Endothelial cell of umbilical vein (primary cell): ENCODE data around the gene CITED2. TPM values are rescaled to one million over a fixed set of nuclear protein-coding genes. Genes with fewer than 3 reads are reported as not detected.
A peak's percentile ranks its signal among the peaks of the same experiment; 100 is the strongest.

Experiments used
- BruUV-seq: library from RNA; stranded (reverse); fragments of 400-500 nt; replicated peaks from 2 replicates; lab custom pipeline; 2021; lab: Mats Ljungman, UMichigan
- CTCF ChIA-PET: fragments of 300-600, 350-600 bp; sonication (Branson Sonifier 250); formaldehyde crosslinking; loops from one replicate; lab custom pipeline; 2021; ENCODE audit warnings: antibody characterized with exemption, inconsistent platforms; lab: Charles Lee
- POLR2A ChIA-PET: fragments of 300-600, 350-600 bp; sonication (Branson Sonifier 250); formaldehyde crosslinking; loops from one replicate; lab custom pipeline; 2021; ENCODE audit warnings: antibody characterized with exemption, inconsistent platforms; lab: Charles Lee
- DNase-seq: peaks from one replicate; pipeline ENCODE4 v3.0.0-alpha.2; 2011; ENCODE audit warnings: low read depth, low spot score
- FAIRE-seq: peaks from 2 replicates; lab custom pipeline; 2011; peaks lifted over from hg19 to GRCh38; lab: Jason Lieb, UNC
- H2AFZ ChIP-seq: 2 replicates; pipeline ENCODE4 v1.6.0; 2012; ENCODE audit warnings: low read depth, low read length, control low read depth, inconsistent platforms
- H3K27ac ChIP-seq: 2 replicates; pipeline ENCODE4 v1.5.1; 2011; ENCODE audit warnings: low read depth, mild to moderate bottlenecking, control low read depth, low read length, moderate library complexity; ENCODE audit not compliant: insufficient read depth
- H3K27me3 ChIP-seq, 2 experiments: 2 replicates each; pipeline versions ENCODE4 v1.6.0 to v1.6.1; 2011; ENCODE audit warnings: low read length in 2 of 2, mixed read lengths in 1 of 2; ENCODE audit not compliant: control insufficient read depth in 2 of 2, insufficient read depth in 2 of 2
- H3K36me3 ChIP-seq, 2 experiments: 2 replicates in 1 of 2; 3 replicates in 1 of 2; pipeline ENCODE4 v1.5.1; 2011; ENCODE audit warnings: low read length in 2 of 2, mild to moderate bottlenecking in 1 of 2, moderate library complexity in 1 of 2; ENCODE audit not compliant: control insufficient read depth in 2 of 2, insufficient read depth in 2 of 2; ENCODE audit errors: extremely low read depth in 1 of 2
- H3K4me1 ChIP-seq: 3 replicates; pipeline ENCODE4 v1.5.1; 2011; ENCODE audit warnings: mild to moderate bottlenecking, low read length; ENCODE audit not compliant: control insufficient read depth, insufficient read depth; ENCODE audit errors: extremely low read depth
- H3K4me2 ChIP-seq: 2 replicates; pipeline ENCODE4 v1.6.1; 2011; ENCODE audit warnings: low read length, control low read depth, mixed read lengths; ENCODE audit not compliant: insufficient read depth
- H3K4me3 ChIP-seq, 3 experiments: fragments of 200-600 bp in 1 of 3; sonication (generic), shearing (Covaris generic) in 1 of 3; replicated peaks in 1 of 3; 2 replicates each; pipeline ENCODE4 v1.5.1; 2011 to 2016; ENCODE audit warnings: control low read depth in 3 of 3, low read length in 3 of 3, mild to moderate bottlenecking in 2 of 3, inconsistent platforms in 1 of 3, low read depth in 1 of 3, moderate library complexity in 1 of 3; ENCODE audit not compliant: insufficient read depth in 1 of 3
- H3K79me2 ChIP-seq: 2 replicates; pipeline ENCODE4 v1.6.0; 2012; ENCODE audit warnings: low read length, inconsistent platforms; ENCODE audit not compliant: control insufficient read depth, insufficient read depth
- H3K9ac ChIP-seq: replicated peaks from 2 replicates; pipeline ENCODE3; 2011; ENCODE audit warnings: low read length, control low read depth; ENCODE audit not compliant: insufficient read depth; ENCODE audit errors: extremely low read depth
- H3K9me1 ChIP-seq: replicated peaks from 3 replicates; pipeline ENCODE4 v1.6.0; 2011; ENCODE audit warnings: mild to moderate bottlenecking, low read length; ENCODE audit not compliant: control insufficient read depth, insufficient read depth; ENCODE audit errors: extremely low read depth
- H3K9me3 ChIP-seq: replicated peaks from 2 replicates; pipeline ENCODE4 v1.5.1; 2012; ENCODE audit warnings: low read length, inconsistent platforms; ENCODE audit not compliant: control insufficient read depth, insufficient read depth
- H4K20me1 ChIP-seq: replicated peaks from 2 replicates; pipeline ENCODE3; 2011; ENCODE audit warnings: mild to moderate bottlenecking, low read length; ENCODE audit not compliant: control insufficient read depth, insufficient read depth; ENCODE audit errors: extremely low read depth
- EZH2 ChIP-seq: IDR thresholded peaks from 2 replicates; pipeline ENCODE4 v1.6.1; 2012; ENCODE audit warnings: borderline replicate concordance, low read depth, mild to moderate bottlenecking, moderate library complexity, low read length, inconsistent platforms; ENCODE audit not compliant: severe bottlenecking
- FOS ChIP-seq: IDR thresholded peaks from 2 replicates; pipeline ENCODE4 v1.6.1; 2011; ENCODE audit warnings: mild to moderate bottlenecking, low read length, moderate library complexity, borderline replicate concordance; ENCODE audit not compliant: insufficient read depth
- GATA2 ChIP-seq: IDR thresholded peaks from 2 replicates; pipeline ENCODE4 v1.7.0; 2011; ENCODE audit warnings: low read depth, mild to moderate bottlenecking, moderate library complexity, mixed read lengths, low read length; ENCODE audit not compliant: insufficient read length, insufficient read depth
- JUN ChIP-seq: IDR thresholded peaks from 2 replicates; pipeline ENCODE4 v1.6.1; 2011; ENCODE audit warnings: borderline replicate concordance, low read depth; ENCODE audit not compliant: insufficient read length, insufficient read depth
- MYC ChIP-seq: IDR thresholded peaks from one replicate; pipeline ENCODE4 v1.6.1; 2011; ENCODE audit warnings: mild to moderate bottlenecking, low read depth, low read length
- POLR2A ChIP-seq: IDR thresholded peaks from 2 replicates; pipeline ENCODE4 v1.6.1; 2012; ENCODE audit warnings: low read depth, mild to moderate bottlenecking, control low read depth, low read length
- POLR2AphosphoS5 ChIP-seq: IDR thresholded peaks from 2 replicates; pipeline ENCODE4 v1.6.1; 2012; ENCODE audit warnings: low read depth, mild to moderate bottlenecking, control low read depth, low read length, moderate library complexity; ENCODE audit not compliant: insufficient read depth
- dilution Hi-C: fragments of 300-500 bp; cut with MboI; formaldehyde crosslinking; loops from one replicate; pipeline ENCODE4 v1.15.0; 2019; ENCODE audit warnings: low sequenced_read_pairs; ENCODE audit not compliant: extremely low pct_ligation_motif_present
- intact Hi-C: fragments of 100-400 bp; cut with micrococcal nuclease; formaldehyde crosslinking; loops from one replicate; pipeline ENCODE4 v1.10.0; 2022
- polyA plus RNA-seq, 4 experiments: library from polyadenylated mRNA; depleted of rRNA in 3 of 4; stranded (reverse) in 3 of 4; unstranded in 1 of 4; fragments of >200 nt; gene quantifications; 2 replicates each; pipeline versions ENCODE4 v1.2.1 to v1.2.3, GENCODE V29; 2011 to 2012; ENCODE audit warnings: missing spikeins in 1 of 4
- total RNA-seq: library from RNA; stranded (reverse); gene quantifications from 2 replicates; pipeline ENCODE4 v1.2.3, GENCODE V29; 2021
- TF ChIP-seq, protein P1 (sequence below): IDR thresholded peaks from 2 replicates; pipeline ENCODE4 v1.6.1; 2011; ENCODE audit not compliant: insufficient read depth, insufficient read length
- TF ChIP-seq, protein P2 (sequence below), 2 donors: IDR thresholded peaks; 1 replicate in 1 of 2; 2 replicates in 1 of 2; pipeline ENCODE4 v1.5.1; 2011; ENCODE audit warnings: low read length in 2 of 2, mild to moderate bottlenecking in 2 of 2, moderate library complexity in 2 of 2, control low read depth in 1 of 2, inconsistent platforms in 1 of 2, low read depth in 1 of 2; ENCODE audit not compliant: insufficient read depth in 1 of 2; ENCODE audit errors: extremely low read depth in 1 of 2

CITED2 gene
- total and polyA plus RNA-seq, 2 donors (not counting 3 experiments of a cell fraction or from before 2014, with no cell fraction given) = 81.1 to 85.7 TPM

DNA sequence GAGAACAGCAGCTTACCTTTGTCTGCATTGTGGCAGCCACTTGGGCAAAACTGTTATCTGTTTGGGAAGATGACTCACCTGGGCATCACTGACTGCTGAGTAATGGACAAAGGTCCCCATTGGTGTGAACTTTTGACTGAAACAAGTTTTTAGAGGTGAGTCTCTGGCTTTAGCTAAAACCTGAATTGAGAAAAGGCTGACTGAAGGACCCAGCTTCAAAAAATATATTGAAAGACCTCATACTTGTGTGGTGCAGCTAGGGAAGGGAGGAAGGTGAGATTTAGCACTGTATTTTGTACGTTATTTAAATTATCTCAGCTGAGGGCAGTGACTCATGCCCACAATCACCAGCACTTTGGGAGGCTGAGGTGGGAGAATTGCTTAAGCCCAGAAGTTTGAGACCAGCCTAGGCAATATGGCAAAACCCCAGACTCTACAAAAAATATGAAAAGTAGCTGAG lies 4.5 kb upstream of the CITED2 start:
- Histone ChIP-seq H3K9me3 (no peaks in the 10 kb centered on the region), H3K4me1 (peaks cover 10% of the 10 kb centered on the region), H3K27ac (no peak overlapping the region), H3K79me2 (peaks cover 4% of the 10 kb centered on the region), H2AFZ (no peak overlapping the region), H3K9ac (no peak overlapping the region), H3K27me3 (no peaks in the 10 kb centered on the region), H3K4me3 (no peak overlapping the region), H3K36me3 (no peaks in the 10 kb centered on the region), H3K4me2 (no peak overlapping the region), H4K20me1 (no peaks in the 10 kb centered on the region), H3K9me1 (no peaks in the 10 kb centered on the region)
- dilution Hi-C loops = no loop called here
- intact Hi-C loops = loop anchor here (10.0 kb wide), 2 partner anchors 826 to 1946 kb away; no protein-coding TSS in a partner anchor
- DNase-seq (no peak), FAIRE-seq (peak; percentile 4)
- no peak for TF ChIP-seq EZH2
- peak; percentile 36 for TF ChIP-seq FOS
- peak; percentile 22 for TF ChIP-seq GATA2
- no peak for TF ChIP-seq POLR2AphosphoS5
- TF ChIP-seq, protein P1, sequence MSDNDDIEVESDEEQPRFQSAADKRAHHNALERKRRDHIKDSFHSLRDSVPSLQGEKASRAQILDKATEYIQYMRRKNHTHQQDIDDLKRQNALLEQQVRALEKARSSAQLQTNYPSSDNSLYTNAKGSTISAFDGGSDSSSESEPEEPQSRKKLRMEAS = no peak
- BruUV-seq = no TSS peak
- POLR2A ChIA-PET = no interaction called here
- CTCF ChIA-PET = interaction anchor here (0.9 to 1.5 kb wide), 3 partner anchors 9 to 377 kb away, joined by 3 to 6 read pairs (median 3); no protein-coding TSS in a partner anchor

DNA sequence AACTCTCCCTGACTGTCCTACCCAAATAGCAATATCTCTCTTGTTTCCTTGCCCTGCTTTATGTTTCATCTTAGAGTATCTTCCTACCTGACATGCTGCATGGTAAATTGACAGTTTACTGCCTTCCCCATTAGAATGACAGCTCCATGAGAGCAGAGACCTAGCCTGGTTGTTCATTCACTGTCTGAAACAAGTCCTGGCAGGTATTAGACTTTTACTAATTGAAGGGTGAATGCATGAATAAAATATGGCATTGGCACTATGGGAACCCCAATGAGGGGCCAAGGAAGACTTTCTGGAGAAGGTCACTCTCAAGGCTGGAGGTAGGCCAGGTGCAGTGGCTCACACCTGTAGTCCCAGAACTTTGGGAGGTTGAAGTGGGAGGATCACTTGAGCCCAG lies 3.8 kb upstream of the CITED2 start:
- intact Hi-C loops = loop anchor here (10.0 kb wide), 2 partner anchors 827 to 1947 kb away; no protein-coding TSS in a partner anchor
- Histone ChIP-seq H3K9ac (no peak overlapping the region), H3K9me1 (no peaks in the 10 kb centered on the region), H3K9me3 (no peaks in the 10 kb centered on the region), H3K27ac (no peak overlapping the region), H3K27me3 (no peaks in the 10 kb centered on the region), H3K36me3 (no peaks in the 10 kb centered on the region), H3K4me2 (no peak overlapping the region), H3K4me1 (peaks cover 10% of the 10 kb centered on the region), H4K20me1 (no peaks in the 10 kb centered on the region), H3K4me3 (no peak overlapping the region), H3K79me2 (peaks cover 11% of the 10 kb centered on the region), H2AFZ (no peak overlapping the region)
- dilution Hi-C loops = no loop called here
- no TSS peak for BruUV-seq
- ChIA-PET POLR2A (no interaction called here), CTCF (interaction anchor here (0.9 to 1.5 kb wide), 3 partner anchors 9 to 378 kb away, joined by 3 to 6 read pairs (median 3); no protein-coding TSS in a partner anchor)
- TF ChIP-seq MYC = no peak
- TF ChIP-seq, protein P1 = no peak
- no peak for TF ChIP-seq JUN
- no peak for TF ChIP-seq GATA2
- no peak for TF ChIP-seq POLR2A
- TF ChIP-seq, protein P2, sequence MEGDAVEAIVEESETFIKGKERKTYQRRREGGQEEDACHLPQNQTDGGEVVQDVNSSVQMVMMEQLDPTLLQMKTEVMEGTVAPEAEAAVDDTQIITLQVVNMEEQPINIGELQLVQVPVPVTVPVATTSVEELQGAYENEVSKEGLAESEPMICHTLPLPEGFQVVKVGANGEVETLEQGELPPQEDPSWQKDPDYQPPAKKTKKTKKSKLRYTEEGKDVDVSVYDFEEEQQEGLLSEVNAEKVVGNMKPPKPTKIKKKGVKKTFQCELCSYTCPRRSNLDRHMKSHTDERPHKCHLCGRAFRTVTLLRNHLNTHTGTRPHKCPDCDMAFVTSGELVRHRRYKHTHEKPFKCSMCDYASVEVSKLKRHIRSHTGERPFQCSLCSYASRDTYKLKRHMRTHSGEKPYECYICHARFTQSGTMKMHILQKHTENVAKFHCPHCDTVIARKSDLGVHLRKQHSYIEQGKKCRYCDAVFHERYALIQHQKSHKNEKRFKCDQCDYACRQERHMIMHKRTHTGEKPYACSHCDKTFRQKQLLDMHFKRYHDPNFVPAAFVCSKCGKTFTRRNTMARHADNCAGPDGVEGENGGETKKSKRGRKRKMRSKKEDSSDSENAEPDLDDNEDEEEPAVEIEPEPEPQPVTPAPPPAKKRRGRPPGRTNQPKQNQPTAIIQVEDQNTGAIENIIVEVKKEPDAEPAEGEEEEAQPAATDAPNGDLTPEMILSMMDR (IDR thresholded peaks at IDR 0.05; ENCODE audit: extremely low read depth in 1 of 2, insufficient read depth in 1 of 2, low read depth in 1 of 2, low read length in 2 of 2) = no peak
- no peak for TF ChIP-seq EZH2
- TF ChIP-seq POLR2AphosphoS5 = no peak
- no peak for TF ChIP-seq FOS
- DNase-seq = no peak
- FAIRE-seq = no peak
